ENCODE results near the gene VIT.

Gene VIT

DNA sequence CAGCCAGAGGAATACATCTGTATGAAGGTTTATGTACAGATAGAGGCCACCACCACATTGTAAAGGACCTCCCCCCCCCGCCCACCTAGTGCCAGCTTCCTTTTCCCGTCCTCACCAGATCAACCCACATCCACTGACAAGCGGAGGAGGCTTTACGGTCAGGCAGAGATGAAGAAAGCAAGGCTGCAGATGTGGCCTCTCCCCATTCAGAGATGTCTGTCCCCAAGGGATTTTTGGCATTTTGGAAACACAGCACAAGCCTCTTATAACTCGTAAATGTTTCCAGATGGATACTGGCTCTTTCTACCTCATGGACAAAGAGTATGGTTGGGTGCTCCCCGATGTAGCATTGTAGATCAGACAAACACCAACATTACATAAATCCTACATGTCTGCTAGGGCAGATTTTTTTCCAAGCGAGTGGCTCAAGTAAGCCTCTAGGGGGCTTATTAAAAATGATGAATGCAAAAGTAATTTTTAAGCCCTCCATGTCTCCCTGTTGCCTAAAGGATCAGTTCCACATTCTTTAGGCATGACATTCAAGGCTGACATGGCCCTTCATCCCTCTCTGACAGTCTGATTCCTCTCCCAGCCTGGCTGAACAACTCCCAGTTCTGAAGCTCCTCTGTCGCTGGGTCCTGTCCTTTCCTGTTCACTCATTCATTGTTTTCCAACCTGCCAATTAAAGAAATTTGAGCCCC, 11.7 kb downstream of the VIT start:
- Histone ChIP-seq H3K9me3 (ENCODE audit: control extremely low read depth in 1 of 5, control insufficient read depth in 4 of 5, insufficient read depth in 2 of 5, low read depth in 1 of 5, low read length in 4 of 5) (peaks cover 0 to 8% (median 3%) of the 10 kb centered on the region in 5 experiments), H3K4me1 (ENCODE audit: control extremely low read depth in 1 of 4, control insufficient read depth in 4 of 4, insufficient read depth in 4 of 4, low read length in 3 of 4) (peaks cover 0 to 3% (median 0%) of the 10 kb centered on the region in 4 experiments), H3K36me3 (ENCODE audit: control insufficient read depth in 4 of 4, insufficient read depth in 4 of 4, low read length in 3 of 4) (no peaks in the 10 kb centered on the region), H3K27me3 (replicated peaks in 2 of 5; ENCODE audit: control insufficient read depth in 4 of 5, insufficient read depth in 5 of 5, low read length in 4 of 5) (no peaks in the 10 kb centered on the region), H3K4me3 (ENCODE audit: control insufficient read depth in 1 of 7, extremely low read depth in 1 of 7, insufficient read depth in 4 of 7, low read depth in 2 of 7, low read length in 6 of 7) (no peak overlapping the region), H3K27ac (ENCODE audit: insufficient read depth in 1 of 2, low read depth in 1 of 2, low read length in 2 of 2, poor library complexity in 1 of 2, severe bottlenecking in 2 of 2) (no peak overlapping the region)
- WGBS (ENCODE audit: insufficient coverage), result 43% methylated on average over 4 of the region's 8 CpGs
- CTCF ChIA-PET, result no interaction called here
- DNase-seq, result peak in 1 of 3 donors; percentile 28
- POLR2A ChIA-PET, result no interaction called here

DNA sequence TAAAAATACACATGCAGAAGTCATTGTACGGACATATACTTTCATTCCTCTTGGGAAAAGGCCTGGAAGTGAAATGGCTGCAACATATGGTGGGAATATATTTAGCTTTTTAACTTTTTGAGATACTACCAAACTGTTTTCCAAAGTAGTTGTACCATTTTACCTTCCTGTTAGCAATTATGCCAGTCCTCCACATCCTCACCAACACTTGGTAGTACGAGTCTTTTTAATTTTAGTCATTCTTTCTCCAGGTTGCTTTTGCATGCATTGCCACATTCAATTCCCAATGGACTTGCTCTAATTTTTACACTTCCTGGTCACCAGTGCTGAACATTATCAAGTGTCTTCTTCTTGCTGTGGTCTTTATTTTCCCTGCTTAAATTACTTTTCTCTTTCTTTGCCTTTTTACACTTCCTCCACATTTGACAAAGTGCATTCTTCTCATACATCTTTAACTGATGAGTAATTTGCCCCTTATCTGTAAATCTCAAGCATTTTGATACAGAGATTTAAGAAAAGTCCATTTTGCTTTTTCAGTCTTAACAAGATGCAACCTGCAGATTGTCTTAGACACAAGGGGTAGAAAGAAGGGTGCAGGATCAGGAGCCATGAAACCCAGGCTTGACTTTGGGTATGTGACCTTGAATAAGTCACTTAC, 14.5 kb downstream of the VIT start:
- no peaks in the 10 kb centered on the region for H3K36me3 ChIP-seq (ENCODE audit: control insufficient read depth in 4 of 4, insufficient read depth in 4 of 4, low read length in 3 of 4)
- H3K4me1 ChIP-seq (ENCODE audit: control extremely low read depth in 1 of 4, control insufficient read depth in 4 of 4, insufficient read depth in 4 of 4, low read length in 3 of 4), result peaks cover 0 to 3% (median 0%) of the 10 kb centered on the region in 4 experiments
- H3K4me3 ChIP-seq (ENCODE audit: control insufficient read depth in 1 of 7, extremely low read depth in 1 of 7, insufficient read depth in 4 of 7, low read depth in 2 of 7, low read length in 6 of 7), result no peak overlapping the region
- 93% methylated on average over 1 of the region's 2 CpGs for WGBS (ENCODE audit: insufficient coverage)
- CTCF ChIA-PET, result no interaction called here
- peaks cover 0 to 8% (median 3%) of the 10 kb centered on the region in 5 experiments for H3K9me3 ChIP-seq (ENCODE audit: control extremely low read depth in 1 of 5, control insufficient read depth in 4 of 5, insufficient read depth in 2 of 5, low read depth in 1 of 5, low read length in 4 of 5)
- H3K27me3 ChIP-seq (replicated peaks in 2 of 5; ENCODE audit: control insufficient read depth in 4 of 5, insufficient read depth in 5 of 5, low read length in 4 of 5), result no peaks in the 10 kb centered on the region
- H3K27ac ChIP-seq (ENCODE audit: insufficient read depth in 1 of 2, low read depth in 1 of 2, low read length in 2 of 2, poor library complexity in 1 of 2, severe bottlenecking in 2 of 2), result no peak overlapping the region
- DNase-seq, result no peak
- POLR2A ChIA-PET, result no interaction called here

DNA sequence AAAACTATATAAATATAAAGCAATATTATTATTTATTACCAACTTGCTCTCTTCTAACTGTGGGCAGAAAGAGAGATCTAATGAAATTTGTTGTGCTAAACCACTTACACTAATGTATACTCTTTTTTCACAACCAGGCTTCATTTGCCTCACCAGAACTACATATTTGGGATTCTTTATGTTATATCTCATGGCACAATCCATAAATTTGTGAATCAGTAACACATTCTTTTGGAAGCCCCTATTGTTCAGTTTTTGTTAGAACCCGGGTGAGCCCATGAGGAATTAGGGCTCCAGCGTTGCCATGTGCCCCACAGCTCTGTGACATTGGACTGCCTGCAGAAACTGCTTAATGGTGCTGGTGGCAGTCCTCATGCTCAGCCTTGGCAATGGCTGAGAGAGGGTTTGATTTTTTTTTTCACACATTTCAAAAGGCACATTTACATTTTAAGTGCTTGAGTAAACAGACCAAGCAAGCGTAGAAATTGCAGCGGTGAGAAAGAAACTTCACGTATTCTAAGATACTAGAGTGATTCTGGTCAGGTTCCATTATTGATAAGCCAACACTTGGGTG, 15.3 kb downstream of the VIT start:
- H3K4me1 ChIP-seq (ENCODE audit: control extremely low read depth in 1 of 4, control insufficient read depth in 4 of 4, insufficient read depth in 4 of 4, low read length in 3 of 4), result peaks cover 0 to 3% (median 0%) of the 10 kb centered on the region in 4 experiments
- ChIA-PET CTCF (no interaction called here), POLR2A (no interaction called here)
- no peaks in the 10 kb centered on the region for H3K27me3 ChIP-seq (replicated peaks in 2 of 5; ENCODE audit: control insufficient read depth in 4 of 5, insufficient read depth in 5 of 5, low read length in 4 of 5)
- 90% methylated on average over 5 of the region's 5 CpGs for WGBS (ENCODE audit: insufficient coverage)
- no peak overlapping the region for H3K27ac ChIP-seq (ENCODE audit: insufficient read depth in 1 of 2, low read depth in 1 of 2, low read length in 2 of 2, poor library complexity in 1 of 2, severe bottlenecking in 2 of 2)
- H3K4me3 ChIP-seq (ENCODE audit: control insufficient read depth in 1 of 7, extremely low read depth in 1 of 7, insufficient read depth in 4 of 7, low read depth in 2 of 7, low read length in 6 of 7), result no peak overlapping the region
- no peak for DNase-seq
- H3K9me3 ChIP-seq (ENCODE audit: control extremely low read depth in 1 of 5, control insufficient read depth in 4 of 5, insufficient read depth in 2 of 5, low read depth in 1 of 5, low read length in 4 of 5), result peaks cover 0 to 8% (median 3%) of the 10 kb centered on the region in 5 experiments
- no peaks in the 10 kb centered on the region for H3K36me3 ChIP-seq (ENCODE audit: control insufficient read depth in 4 of 4, insufficient read depth in 4 of 4, low read length in 3 of 4)

DNA sequence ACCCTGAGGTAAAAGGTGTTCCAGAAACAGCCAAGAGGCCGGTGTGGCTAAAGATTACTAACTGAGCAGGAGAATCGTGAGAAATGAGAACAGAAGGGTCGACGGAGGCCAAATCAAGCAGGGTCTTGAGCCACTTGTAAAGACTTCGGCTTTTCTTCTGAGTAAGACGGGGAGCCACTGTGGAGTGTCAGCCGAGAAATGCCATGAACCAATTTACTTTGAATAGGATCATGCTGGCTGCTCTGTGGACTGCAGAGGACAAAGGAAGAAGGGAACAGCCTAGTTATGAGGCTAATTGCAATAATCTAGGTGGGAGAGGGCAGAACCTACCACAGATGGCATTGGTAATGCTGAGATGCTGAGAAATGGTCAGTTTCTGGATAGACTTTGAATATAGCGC, 16.8 kb downstream of the VIT start:
- no peaks in the 10 kb centered on the region for H3K27me3 ChIP-seq (replicated peaks in 2 of 5; ENCODE audit: control insufficient read depth in 4 of 5, insufficient read depth in 5 of 5, low read length in 4 of 5)
- DNase-seq, result no peak
- no peak overlapping the region for H3K4me3 ChIP-seq (ENCODE audit: control insufficient read depth in 1 of 7, extremely low read depth in 1 of 7, insufficient read depth in 4 of 7, low read depth in 2 of 7, low read length in 6 of 7)
- CTCF ChIA-PET, result no interaction called here
- no peaks in the 10 kb centered on the region for H3K4me1 ChIP-seq (ENCODE audit: control extremely low read depth in 1 of 4, control insufficient read depth in 4 of 4, insufficient read depth in 4 of 4, low read length in 3 of 4)
- peaks cover 0 to 8% (median 3%) of the 10 kb centered on the region in 5 experiments for H3K9me3 ChIP-seq (ENCODE audit: control extremely low read depth in 1 of 5, control insufficient read depth in 4 of 5, insufficient read depth in 2 of 5, low read depth in 1 of 5, low read length in 4 of 5)
- POLR2A ChIA-PET, result no interaction called here
- WGBS (ENCODE audit: insufficient coverage), result 93% methylated on average over 8 of the region's 8 CpGs
- no peaks in the 10 kb centered on the region for H3K36me3 ChIP-seq (ENCODE audit: control insufficient read depth in 4 of 4, insufficient read depth in 4 of 4, low read length in 3 of 4)
- H3K27ac ChIP-seq (ENCODE audit: insufficient read depth in 1 of 2, low read depth in 1 of 2, low read length in 2 of 2, poor library complexity in 1 of 2, severe bottlenecking in 2 of 2), result no peak overlapping the region

DNA sequence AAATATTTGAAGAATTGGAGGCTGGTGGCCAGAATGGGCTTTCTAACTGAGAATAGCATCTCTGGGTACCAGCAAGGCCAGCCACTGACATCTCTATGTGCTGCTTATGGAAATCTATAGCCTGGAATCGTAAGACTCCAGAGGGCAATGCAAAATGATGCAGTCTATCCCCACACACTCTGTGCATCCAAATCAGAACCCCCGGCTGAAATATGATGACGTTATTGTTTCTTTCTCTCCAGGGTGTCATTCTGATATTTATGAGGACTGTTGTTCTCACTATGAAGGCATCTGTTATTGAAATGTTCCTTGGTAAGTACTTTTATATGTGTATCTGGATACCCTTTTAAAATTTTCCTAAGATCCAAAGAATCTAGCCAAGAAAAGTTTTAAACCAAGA, 19.6 kb downstream of the VIT start:
- Histone ChIP-seq H3K9me3 (ENCODE audit: control extremely low read depth in 1 of 5, control insufficient read depth in 4 of 5, insufficient read depth in 2 of 5, low read depth in 1 of 5, low read length in 4 of 5) (peaks cover 0 to 5% (median 0%) of the 10 kb centered on the region in 5 experiments), H3K4me1 (ENCODE audit: control extremely low read depth in 1 of 4, control insufficient read depth in 4 of 4, insufficient read depth in 4 of 4, low read length in 3 of 4) (no peaks in the 10 kb centered on the region), H3K36me3 (ENCODE audit: control insufficient read depth in 4 of 4, insufficient read depth in 4 of 4, low read length in 3 of 4) (no peaks in the 10 kb centered on the region), H3K4me3 (ENCODE audit: control insufficient read depth in 1 of 7, extremely low read depth in 1 of 7, insufficient read depth in 4 of 7, low read depth in 2 of 7, low read length in 6 of 7) (no peak overlapping the region), H3K27me3 (replicated peaks in 2 of 5; ENCODE audit: control insufficient read depth in 4 of 5, insufficient read depth in 5 of 5, low read length in 4 of 5) (no peaks in the 10 kb centered on the region), H3K27ac (ENCODE audit: insufficient read depth in 1 of 2, low read depth in 1 of 2, low read length in 2 of 2, poor library complexity in 1 of 2, severe bottlenecking in 2 of 2) (no peak overlapping the region)
- ChIA-PET CTCF (no interaction called here), POLR2A (no interaction called here)
- DNase-seq, result no peak
- 100% methylated on average over 2 of the region's 3 CpGs for WGBS (ENCODE audit: insufficient coverage)

DNA sequence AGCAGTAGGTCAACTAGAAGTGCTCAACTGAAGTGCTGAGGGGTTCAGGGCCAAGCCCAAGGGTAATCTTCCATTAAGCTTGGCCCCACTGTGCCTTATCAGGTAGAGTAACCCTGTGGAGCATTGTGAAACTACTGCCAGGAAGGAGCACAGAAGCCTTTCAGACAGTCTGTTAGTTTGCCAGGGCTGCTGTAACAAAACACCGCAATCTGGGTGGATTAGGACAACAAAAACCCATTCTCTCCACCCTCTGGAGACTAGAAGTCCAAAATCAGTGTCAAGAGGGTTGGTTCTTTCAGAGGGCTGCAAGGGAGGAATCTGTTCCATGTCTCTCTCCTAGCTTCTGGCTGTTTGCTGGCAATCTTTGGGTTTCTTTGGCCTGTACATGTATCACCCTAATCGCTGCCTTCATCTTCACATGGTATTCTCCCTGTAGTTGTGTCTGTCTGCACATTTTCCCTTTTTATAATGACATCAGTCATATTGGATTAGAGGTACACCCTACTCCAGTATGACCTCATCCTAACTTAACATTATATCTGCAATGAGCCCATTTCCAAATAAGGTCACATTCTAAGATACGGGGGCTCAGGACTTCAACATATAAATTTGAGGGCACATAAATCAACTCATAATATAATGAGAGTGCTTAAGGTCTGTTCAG, 21.2 kb downstream of the VIT start:
- CTCF ChIA-PET, result interaction anchor here (1.3 kb wide), 1 partner anchor 13 kb away, joined by 3 read pairs; no protein-coding TSS in a partner anchor
- POLR2A ChIA-PET, result no interaction called here
- Histone ChIP-seq H3K4me3 (ENCODE audit: control insufficient read depth in 1 of 7, extremely low read depth in 1 of 7, insufficient read depth in 4 of 7, low read depth in 2 of 7, low read length in 6 of 7) (no peak overlapping the region), H3K36me3 (ENCODE audit: control insufficient read depth in 4 of 4, insufficient read depth in 4 of 4, low read length in 3 of 4) (no peaks in the 10 kb centered on the region), H3K9me3 (ENCODE audit: control extremely low read depth in 1 of 5, control insufficient read depth in 4 of 5, insufficient read depth in 2 of 5, low read depth in 1 of 5, low read length in 4 of 5) (peaks cover 0 to 5% (median 0%) of the 10 kb centered on the region in 5 experiments), H3K4me1 (ENCODE audit: control extremely low read depth in 1 of 4, control insufficient read depth in 4 of 4, insufficient read depth in 4 of 4, low read length in 3 of 4) (no peaks in the 10 kb centered on the region), H3K27me3 (replicated peaks in 2 of 5; ENCODE audit: control insufficient read depth in 4 of 5, insufficient read depth in 5 of 5, low read length in 4 of 5) (no peaks in the 10 kb centered on the region), H3K27ac (ENCODE audit: insufficient read depth in 1 of 2, low read depth in 1 of 2, low read length in 2 of 2, poor library complexity in 1 of 2, severe bottlenecking in 2 of 2) (no peak overlapping the region)
- no peak for DNase-seq
- 100% methylated on average over 1 of the region's 3 CpGs for WGBS (ENCODE audit: insufficient coverage)

DNA sequence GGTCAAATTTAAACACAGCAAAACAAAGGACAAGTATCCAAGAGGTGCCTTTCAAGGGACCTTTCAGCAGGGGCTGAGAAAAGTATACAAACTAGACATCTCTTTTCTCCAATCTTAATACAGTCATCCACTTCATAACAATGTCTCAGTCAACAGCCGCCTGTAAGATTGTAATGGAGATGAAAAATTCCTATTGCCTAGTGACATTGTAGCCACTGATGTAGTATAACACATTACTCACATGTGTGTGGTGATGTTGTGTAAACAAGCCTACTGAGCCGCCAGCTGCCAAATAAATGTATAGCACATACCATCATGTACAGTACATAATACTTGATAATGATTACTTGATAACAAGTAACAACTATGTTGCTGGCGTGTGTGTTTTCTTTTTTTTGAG, 31.0 kb downstream of the VIT start:
- Histone ChIP-seq H3K36me3 (ENCODE audit: control insufficient read depth in 4 of 4, insufficient read depth in 4 of 4, low read length in 3 of 4) (no peaks in the 10 kb centered on the region), H3K4me1 (ENCODE audit: control extremely low read depth in 1 of 4, control insufficient read depth in 4 of 4, insufficient read depth in 4 of 4, low read length in 3 of 4) (no peaks in the 10 kb centered on the region), H3K9me3 (ENCODE audit: control extremely low read depth in 1 of 5, control insufficient read depth in 4 of 5, insufficient read depth in 2 of 5, low read depth in 1 of 5, low read length in 4 of 5) (peaks cover 0 to 6% (median 2%) of the 10 kb centered on the region in 5 experiments), H3K4me3 (ENCODE audit: control insufficient read depth in 1 of 7, extremely low read depth in 1 of 7, insufficient read depth in 4 of 7, low read depth in 2 of 7, low read length in 6 of 7) (no peak overlapping the region), H3K27ac (ENCODE audit: insufficient read depth in 1 of 2, low read depth in 1 of 2, low read length in 2 of 2, poor library complexity in 1 of 2, severe bottlenecking in 2 of 2) (no peak overlapping the region), H3K27me3 (replicated peaks in 2 of 5; ENCODE audit: control insufficient read depth in 4 of 5, insufficient read depth in 5 of 5, low read length in 4 of 5) (no peaks in the 10 kb centered on the region)
- ChIA-PET POLR2A (no interaction called here), CTCF (interaction anchor here (1.6 kb wide), 1 partner anchor 63 kb away, joined by 3 read pairs; no protein-coding TSS in a partner anchor)
- no CpG with 5 or more reads among the region's 3 CpGs for WGBS (ENCODE audit: insufficient coverage)
- no peak for DNase-seq
